KMS-11 (cell line): Measurements from ENCODE around the gene ARPP19.

Source experiments
- H2AFZ ChIP-seq: fragments of 200-600 bp; sonication (generic); 2 replicates; pipeline ENCODE4 v1.6.1; 2016; ENCODE audit warnings: antibody characterized with exemption, mixed run types, low read depth
- H3K27ac ChIP-seq: fragments of 200-600 bp; sonication (generic); 2 replicates; pipeline ENCODE4 v1.6.1; 2016; ENCODE audit warnings: mild to moderate bottlenecking, mixed run types
- H3K27me3 ChIP-seq: fragments of 200-600 bp; sonication (generic); 2 replicates; pipeline ENCODE4 v1.6.1; 2017; ENCODE audit warnings: mild to moderate bottlenecking, low read depth, mixed run types, moderate library complexity; ENCODE audit not compliant: insufficient read depth
- H3K36me3 ChIP-seq: fragments of 200-600 bp; sonication (generic); 2 replicates; pipeline ENCODE4 v1.6.1; 2017; ENCODE audit warnings: mild to moderate bottlenecking, mixed run types; ENCODE audit not compliant: insufficient read depth
- H3K4me1 ChIP-seq: fragments of 200-600 bp; sonication (generic); 2 replicates; pipeline ENCODE4 v1.6.1; 2016; ENCODE audit warnings: mild to moderate bottlenecking, low read depth, mixed run types; ENCODE audit not compliant: poor library complexity, severe bottlenecking
- H3K4me2 ChIP-seq: fragments of 200-600 bp; sonication (generic); 2 replicates; pipeline ENCODE4 v1.7.0; 2016; ENCODE audit warnings: mild to moderate bottlenecking, mixed run types
- H3K4me3 ChIP-seq: fragments of 200-600 bp; sonication (generic); IDR thresholded peaks from 2 replicates; pipeline ENCODE4 v1.6.1; 2017; ENCODE audit warnings: low read depth, low read length, mixed read lengths; ENCODE audit not compliant: insufficient read depth
- H3K79me2 ChIP-seq: fragments of 200-600 bp; sonication (generic); 2 replicates; pipeline ENCODE4 v1.6.1; 2016; ENCODE audit warnings: low read depth, mixed run types; ENCODE audit not compliant: insufficient read depth
- H3K9ac ChIP-seq: fragments of 200-600 bp; sonication (generic); 2 replicates; pipeline ENCODE4 v1.6.1; 2016; ENCODE audit warnings: mild to moderate bottlenecking, mixed run types
- H4K20me1 ChIP-seq: fragments of 200-600 bp; sonication (generic); 2 replicates; pipeline ENCODE4 v1.6.1; 2016; ENCODE audit warnings: mild to moderate bottlenecking, mixed run types; ENCODE audit not compliant: insufficient read depth
- CTCF ChIP-seq: fragments of 200-600 bp; sonication (generic); conservative IDR thresholded peaks from 2 replicates; pipeline ENCODE4 v1.6.1; 2017; ENCODE audit warnings: low read depth, mild to moderate bottlenecking, antibody characterized with exemption, low read length, moderate library complexity, mixed read lengths

The ARPP19 gene

GRCh38 chr15:52499506-52499905 lies 69.3 kb downstream of the ARPP19 start:
- H4K20me1 ChIP-seq: no peaks in the 10 kb centered on the region
- no peaks in the 10 kb centered on the region for H3K27me3 ChIP-seq
- TF ChIP-seq CTCF: no peak
- H2AFZ ChIP-seq: no peak overlapping the region
- H3K4me3 ChIP-seq: no peak overlapping the region
- H3K4me2 ChIP-seq: no peak overlapping the region
- no peak overlapping the region for H3K27ac ChIP-seq
- no peak overlapping the region for H3K9ac ChIP-seq
- H3K36me3 ChIP-seq: no peaks in the 10 kb centered on the region
- peaks cover 32% of the 10 kb centered on the region for H3K4me1 ChIP-seq
- peaks cover 65% of the 10 kb centered on the region for H3K79me2 ChIP-seq

GRCh38 chr15:52498706-52499105 lies 70.1 kb downstream of the ARPP19 start:
- peaks cover 65% of the 10 kb centered on the region for H3K79me2 ChIP-seq
- H3K36me3 ChIP-seq: no peaks in the 10 kb centered on the region

More at GRCh38 chr15:52498706-52499105, 70.1 kb downstream of the ARPP19 start:
- Histone ChIP-seq H3K4me1 (peaks cover 32% of the 10 kb centered on the region), H3K4me2 (no peak overlapping the region), H2AFZ (no peak overlapping the region), H3K27ac (no peak overlapping the region), H3K9ac (no peak overlapping the region), H3K4me3 (no peak overlapping the region), H4K20me1 (no peaks in the 10 kb centered on the region), H3K27me3 (no peaks in the 10 kb centered on the region)
- no peak for TF ChIP-seq CTCF
